H9 (cell line): Measurements from ENCODE around the gene NRG2. TPM values are rescaled to one million over a fixed set of nuclear protein-coding genes. Genes with fewer than 3 reads are reported as not detected.

Experiments
- DNase-seq: peaks from one replicate; pipeline ENCODE4 v3.0.0-alpha.2; 2017
- H2AFZ ChIP-seq: one replicate; pipeline ENCODE4 v1.6.1; 2013; ENCODE audit warnings: mild to moderate bottlenecking, low read length, control low read depth, moderate library complexity
- H2AK5ac ChIP-seq: 2 replicates; pipeline ENCODE4 v1.6.1; 2013; ENCODE audit warnings: low read length, control low read depth, mixed read lengths; ENCODE audit not compliant: insufficient read length
- H2BK120ac ChIP-seq: one replicate; pipeline ENCODE4 v1.6.1; 2013; ENCODE audit warnings: low read depth, mild to moderate bottlenecking, low read length, control low read depth, inconsistent platforms; ENCODE audit not compliant: poor library complexity, severe bottlenecking
- H2BK12ac ChIP-seq: 2 replicates; pipeline ENCODE4 v1.6.1; 2013; ENCODE audit warnings: low read length, control low read depth, mixed read lengths, low read depth; ENCODE audit not compliant: insufficient read length
- H2BK15ac ChIP-seq: 2 replicates; pipeline ENCODE4 v1.6.1; 2013; ENCODE audit warnings: low read depth, low read length, control low read depth
- H2BK20ac ChIP-seq: one replicate; pipeline ENCODE4 v1.6.1; 2013; ENCODE audit warnings: low read depth, mild to moderate bottlenecking, low read length, control low read depth, inconsistent platforms; ENCODE audit not compliant: poor library complexity, severe bottlenecking
- H2BK5ac ChIP-seq: 2 replicates; pipeline ENCODE4 v1.6.1; 2013; ENCODE audit warnings: low read length, control low read depth, mixed read lengths; ENCODE audit not compliant: insufficient read length
- H3K14ac ChIP-seq: 2 replicates; pipeline ENCODE4 v1.6.1; 2013; ENCODE audit warnings: low read length, control low read depth; ENCODE audit not compliant: insufficient read depth
- H3K18ac ChIP-seq: 2 replicates; pipeline ENCODE4 v1.6.1; 2013; ENCODE audit warnings: low read depth, mild to moderate bottlenecking, mixed read lengths, low read length, control low read depth; ENCODE audit not compliant: insufficient read length
- H3K23ac ChIP-seq: 2 replicates; pipeline ENCODE4 v1.6.1; 2013; ENCODE audit warnings: low read length, control low read depth, mixed read lengths, low read depth; ENCODE audit not compliant: insufficient read length
- H3K23me2 ChIP-seq: 2 replicates; pipeline ENCODE4 v1.6.1; 2013; ENCODE audit warnings: low read depth, mild to moderate bottlenecking, mixed read lengths, low read length, control low read depth; ENCODE audit not compliant: insufficient read length, poor library complexity, severe bottlenecking
- H3K27ac ChIP-seq: 2 replicates; pipeline ENCODE4 v1.5.1; 2013; ENCODE audit warnings: low read length, control low read depth, mixed read lengths, low read depth; ENCODE audit not compliant: insufficient read length
- H3K27me3 ChIP-seq: 2 replicates; pipeline ENCODE4 v1.6.1; 2013; ENCODE audit warnings: low read length, control low read depth, inconsistent platforms; ENCODE audit not compliant: insufficient read depth
- H3K4ac ChIP-seq: 2 replicates; pipeline ENCODE4 v1.6.1; 2013; ENCODE audit warnings: low read depth, mild to moderate bottlenecking, control low read depth, inconsistent platforms, low read length, moderate library complexity
- H3K4me1 ChIP-seq: 2 replicates; pipeline ENCODE4 v1.6.1; 2013; ENCODE audit warnings: low read length, control low read depth, inconsistent platforms; ENCODE audit not compliant: insufficient read depth
- H3K4me2 ChIP-seq: 2 replicates; pipeline ENCODE4 v1.6.1; 2013; ENCODE audit warnings: low read length, control low read depth, mixed read lengths; ENCODE audit not compliant: insufficient read length, insufficient read depth
- H3K56ac ChIP-seq: 2 replicates; pipeline ENCODE4 v1.6.1; 2013; ENCODE audit warnings: low read depth, mild to moderate bottlenecking, mixed read lengths, low read length, control low read depth; ENCODE audit not compliant: insufficient read length
- H3K79me1 ChIP-seq: 2 replicates; pipeline ENCODE4 v1.6.1; 2013; ENCODE audit warnings: low read depth, mild to moderate bottlenecking, moderate library complexity, low read length, control low read depth, inconsistent platforms; ENCODE audit not compliant: insufficient read depth, poor library complexity, severe bottlenecking
- H3K79me2 ChIP-seq: 2 replicates; pipeline ENCODE4 v1.6.1; 2013; ENCODE audit warnings: low read length, control low read depth, inconsistent platforms; ENCODE audit not compliant: insufficient read depth
- H3K9ac ChIP-seq: 2 replicates; pipeline ENCODE4 v1.6.1; 2013; ENCODE audit warnings: low read length, control low read depth, mixed read lengths; ENCODE audit not compliant: insufficient read length; ENCODE audit errors: extremely low read depth
- H3K9me3 ChIP-seq: one replicate; pipeline ENCODE4 v1.6.1; 2013; ENCODE audit warnings: low read depth, low read length, inconsistent platforms; ENCODE audit not compliant: control insufficient read depth
- H3T11ph ChIP-seq: one replicate; pipeline ENCODE4 v1.6.1; 2013; ENCODE audit warnings: mild to moderate bottlenecking, low read length, control low read depth, inconsistent platforms
- H4K20me1 ChIP-seq: one replicate; pipeline ENCODE4 v1.6.1; 2013; ENCODE audit not compliant: control insufficient read depth, insufficient read length, insufficient read depth
- H4K5ac ChIP-seq: 2 replicates; pipeline ENCODE4 v1.6.1; 2013; ENCODE audit warnings: low read depth, mild to moderate bottlenecking, mixed read lengths, low read length, control low read depth; ENCODE audit not compliant: insufficient read length
- H4K8ac ChIP-seq: replicated peaks from 2 replicates; pipeline ENCODE4 v1.6.1; 2013; ENCODE audit warnings: low read length, control low read depth, mixed read lengths, low read depth; ENCODE audit not compliant: insufficient read length
- H4K91ac ChIP-seq: 2 replicates; pipeline ENCODE4 v1.6.1; 2013; ENCODE audit warnings: low read depth, mild to moderate bottlenecking, moderate library complexity, mixed read lengths, low read length, control low read depth; ENCODE audit not compliant: insufficient read length
- H3K27ac Mint-ChIP-seq, 3 experiments: 2 replicates in 2 of 3; 3 replicates in 1 of 3; pipeline ENCODE4 v1.8.0; 2020 to 2021; ENCODE audit warnings: mixed read lengths in 3 of 3, mild to moderate bottlenecking in 1 of 3, moderate library complexity in 1 of 3
- H3K27me3 Mint-ChIP-seq: 2 replicates; pipeline ENCODE4 v1.8.0; 2021; ENCODE audit warnings: low read depth, mild to moderate bottlenecking, moderate library complexity, mixed read lengths
- H3K36me3 Mint-ChIP-seq, 3 experiments: 2 replicates in 2 of 3; 3 replicates in 1 of 3; pipeline ENCODE4 v1.8.0; 2020 to 2021; ENCODE audit warnings: low read depth in 3 of 3, mixed read lengths in 3 of 3; ENCODE audit not compliant: insufficient read depth in 1 of 3
- H3K4me1 Mint-ChIP-seq, 2 experiments: 2 replicates each; pipeline ENCODE4 v1.8.0; 2020; ENCODE audit warnings: mixed read lengths in 2 of 2
- H3K4me3 Mint-ChIP-seq, 2 experiments: 2 replicates in 1 of 2; 3 replicates in 1 of 2; pipeline ENCODE4 v1.8.0; 2020 to 2021; ENCODE audit warnings: mild to moderate bottlenecking in 2 of 2, mixed read lengths in 2 of 2, moderate library complexity in 1 of 2
- H3K9me3 Mint-ChIP-seq, 2 experiments: 2 replicates in 1 of 2; 3 replicates in 1 of 2; pipeline ENCODE4 v1.8.0; 2020; ENCODE audit warnings: mild to moderate bottlenecking in 2 of 2, mixed read lengths in 2 of 2, moderate library complexity in 1 of 2
- CTCF ChIP-seq: fragments of 200-600 bp; sonication (generic); conservative IDR thresholded peaks from 3 replicates; pipeline ENCODE4 v1.8.0; 2021; ENCODE audit warnings: antibody characterized with exemption, mild to moderate bottlenecking
- WGBS: extraction: QIAGEN DNeasy Blood & Tissue Kit; methylation state at CpG from one replicate; pipeline ENCODE4 v1.1.7; 2013; ENCODE audit warnings: missing lambda C conversion rate, low lambda C conversion rate, mixed read lengths; ENCODE audit not compliant: insufficient read length; ENCODE audit errors: extremely low coverage; 5-methylcytosine and 5-hydroxymethylcytosine counted together
- total RNA-seq: library from RNA; stranded (reverse); gene quantifications from 2 replicates; pipeline ENCODE4 v1.2.1, GENCODE V29; 2021

NRG2 gene
- total RNA-seq, 1 experiment from 2014 or later, result not detected

- no peak overlapping the region for H4K8ac ChIP-seq
- no peaks in the 10 kb centered on the region for H3K79me1 ChIP-seq
- no peaks in the 10 kb centered on the region for H3K27me3 ChIP-seq
- H3K56ac ChIP-seq, result no peak overlapping the region
- no peak overlapping the region for H3K18ac ChIP-seq
- H2BK12ac ChIP-seq, result no peak overlapping the region
- no peak overlapping the region for H3K27ac ChIP-seq
- no peak overlapping the region for H3K4ac ChIP-seq
- no peak for TF ChIP-seq CTCF
- no peak overlapping the region for H4K91ac ChIP-seq
- no peak overlapping the region for H3K4me2 ChIP-seq
- H2AFZ ChIP-seq, result no peak overlapping the region
- Mint-ChIP-seq H3K27ac (no peak overlapping the region), H3K36me3 (no peaks in the 10 kb centered on the region), H3K4me1 (no peaks in the 10 kb centered on the region), H3K9me3 (no peaks in the 10 kb centered on the region), H3K27me3 (peaks cover 6% of the 10 kb centered on the region), H3K4me3 (no peak overlapping the region)
- DNase-seq, result no peak
- H3K23me2 ChIP-seq, result no peaks in the 10 kb centered on the region
- H4K5ac ChIP-seq, result no peak overlapping the region
- no peaks in the 10 kb centered on the region for H4K20me1 ChIP-seq
- H2AK5ac ChIP-seq, result no peak overlapping the region
- no peak overlapping the region for H3K23ac ChIP-seq
- no peaks in the 10 kb centered on the region for H3K4me1 ChIP-seq
- no peak overlapping the region for H2BK120ac ChIP-seq
- no peak overlapping the region for H3K9ac ChIP-seq
- H2BK15ac ChIP-seq, result no peak overlapping the region
- no peak overlapping the region; the same call in 1 of the 2 replicates for H3K14ac ChIP-seq
- no peaks in the 10 kb centered on the region for H3K9me3 ChIP-seq
- WGBS, result no CpG with 5 or more reads among the region's 5 CpGs
- no peaks in the 10 kb centered on the region for H3K79me2 ChIP-seq
- H3T11ph ChIP-seq, result no peak overlapping the region
- no peak overlapping the region for H2BK5ac ChIP-seq
- H2BK20ac ChIP-seq, result no peak overlapping the region
Observed at GRCh38 chr5:140015706-140016105, 27.4 kb downstream of the NRG2 start.
